ELF-1 (cell line): ENCODE results near the gene SMPD1.

ENCODE experiments used
- DNase-seq: peaks from one replicate; pipeline ENCODE4 v3.0.0-alpha.2; 2016; ENCODE audit warnings: low read depth, low spot score

The SMPD1 gene

DNA sequence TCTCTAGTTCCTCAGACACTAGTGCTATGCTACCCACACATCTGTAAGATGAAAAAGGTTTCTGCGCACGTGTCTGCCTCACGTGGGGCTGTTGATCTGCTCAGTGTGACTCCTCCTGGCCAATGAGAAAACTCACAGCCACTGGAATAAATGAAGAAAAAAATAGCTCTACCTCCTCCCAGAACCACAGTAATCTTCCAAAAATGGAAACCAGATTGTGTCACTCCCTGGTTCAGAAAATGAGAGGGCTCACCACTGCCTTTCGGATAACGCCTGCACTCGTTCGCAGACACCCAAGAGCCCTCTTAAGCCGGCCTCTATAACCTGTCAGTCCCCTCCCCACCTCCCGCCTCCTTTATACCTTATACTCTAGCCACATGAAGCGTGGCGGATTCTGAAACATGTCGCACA is 23.5 kb downstream of the SMPD1 start:
- no peak for DNase-seq

DNA sequence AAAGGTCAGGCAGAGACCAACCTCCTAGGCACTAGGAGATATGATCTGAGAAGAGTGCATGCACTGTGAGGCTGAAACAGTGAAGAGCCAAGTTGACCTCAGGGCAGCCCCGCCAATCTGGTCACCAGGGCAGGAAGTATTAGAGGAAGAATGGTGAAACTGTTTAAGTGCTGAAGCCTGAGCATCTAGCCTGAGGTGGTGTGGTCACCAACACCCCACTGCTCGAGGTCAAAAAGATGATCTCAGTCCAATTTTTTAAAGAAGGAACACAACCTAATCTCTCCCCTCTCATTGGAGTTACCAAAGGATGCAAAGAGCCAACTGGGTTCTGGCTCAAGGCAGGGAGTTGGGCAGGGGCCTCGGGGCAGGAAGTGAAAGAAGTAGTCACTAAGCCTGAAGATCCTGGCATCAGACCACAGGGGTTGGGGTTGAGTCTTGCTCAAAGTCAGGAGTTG is 24.6 kb downstream of the SMPD1 start:
- DNase-seq = no peak

DNA sequence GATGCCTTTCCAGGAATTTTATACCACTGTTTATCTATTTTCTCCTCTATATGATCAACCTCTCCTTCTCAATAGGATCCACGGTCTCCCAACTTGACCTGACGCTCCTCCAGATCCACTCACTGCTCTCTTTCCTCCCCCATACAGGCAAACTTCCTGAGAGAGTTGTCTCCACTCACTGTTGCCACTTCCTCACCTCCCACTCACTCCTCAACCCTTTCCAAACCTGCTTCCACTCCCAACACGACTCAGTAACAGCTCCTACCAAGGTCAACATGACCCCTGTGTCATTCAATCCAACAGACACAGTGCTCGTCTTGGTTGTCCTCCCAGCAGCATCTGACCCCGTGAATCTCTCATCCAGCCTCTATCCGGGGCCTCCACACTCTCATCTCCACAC is 25.5 kb downstream of the SMPD1 start:
- no peak for DNase-seq

GRCh38 chr11:6417907-6418556 is 27.8 kb downstream of the SMPD1 start:
- peak; percentile 40 for DNase-seq

GRCh38 chr11:6418557-6419008 is 28.3 kb downstream of the SMPD1 start:
- DNase-seq = no peak

- DNase-seq = peak; percentile 57
Observed at GRCh38 chr11:6419009-6419631, 28.8 kb downstream of the SMPD1 start, which contains the start of gene APBB1. TSS of gene APBB1 (minus strand) at chr11:6419094. CDS start at chr11:6411347, 7,747 bp downstream.

DNA sequence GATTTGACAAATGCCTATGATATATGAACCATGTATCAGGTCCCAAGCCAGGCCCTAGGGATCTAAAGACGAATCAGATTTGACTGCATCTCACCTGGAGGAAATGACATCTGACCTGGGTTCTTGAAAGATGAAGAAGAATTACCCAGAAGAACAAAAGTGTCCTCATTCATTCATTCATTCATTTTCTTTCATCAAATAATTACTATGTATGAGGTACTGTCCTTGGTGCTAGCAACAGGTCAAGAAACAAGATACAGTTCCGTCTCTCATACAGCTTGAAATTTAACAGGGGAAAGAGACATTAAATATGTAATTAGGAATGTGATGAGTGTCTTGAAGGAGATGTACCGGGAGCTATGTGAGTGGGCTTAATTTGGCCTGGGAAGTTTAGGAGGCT is 30.4 kb downstream of the SMPD1 start:
- no peak for DNase-seq

GRCh38 chr11:6427516-6427915 is 37.2 kb downstream of the SMPD1 start:
- DNase-seq = no peak

DNA sequence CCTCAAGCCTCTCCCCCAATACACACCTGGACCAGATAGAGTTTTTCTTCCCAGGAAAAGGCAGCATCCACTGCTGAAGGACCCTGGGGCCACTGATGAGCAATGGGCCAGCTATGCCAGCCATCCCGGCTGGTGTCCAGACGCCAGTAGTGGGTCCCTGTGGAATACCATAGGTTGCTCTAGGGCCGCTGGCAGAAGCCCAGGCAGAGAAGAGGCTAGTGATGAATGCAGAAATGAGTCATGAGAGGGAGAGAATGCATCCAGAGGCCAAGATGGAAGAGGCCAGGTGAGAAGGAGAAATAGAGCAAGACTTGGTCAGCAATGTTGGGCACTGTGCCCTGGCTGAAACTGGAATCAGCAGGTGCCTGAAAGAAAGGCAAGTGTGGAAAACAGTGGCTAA is 41.6 kb downstream of the SMPD1 start:
- peak; percentile 26 for DNase-seq

GRCh38 chr11:6433998-6434660 is 43.9 kb downstream of the SMPD1 start:
- no peak for DNase-seq

GRCh38 chr11:6437423-6437822 is 47.1 kb downstream of the SMPD1 start:
- DNase-seq = no peak

DNA sequence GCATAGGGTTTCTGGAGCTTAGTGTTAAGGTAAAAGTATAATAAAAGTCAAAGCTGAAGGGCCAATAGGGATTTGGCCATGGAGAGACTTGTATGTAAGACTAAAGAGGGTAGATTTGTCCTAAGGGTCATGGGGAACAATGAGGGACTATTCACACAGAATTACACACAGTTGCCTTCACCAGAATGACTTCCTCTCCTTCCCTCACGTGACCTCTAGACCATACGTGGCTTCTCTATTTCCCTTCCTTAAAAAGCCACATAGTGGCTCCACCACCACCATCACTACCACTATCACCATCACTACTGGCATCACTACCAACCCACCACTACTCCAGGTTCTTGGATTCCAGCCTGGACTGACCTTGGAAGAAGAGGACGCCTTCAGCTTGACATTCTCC is 47.7 kb downstream of the SMPD1 start:
- DNase-seq = no peak

GRCh38 chr11:6438979-6439571 is 48.8 kb downstream of the SMPD1 start:
- peak; percentile 71 for DNase-seq

GRCh38 chr11:6440906-6441358 is 50.7 kb downstream of the SMPD1 start, which contains the start of gene HPX:
TSS of gene HPX (minus strand) at chr11:6440987. CDS start at chr11:6440963, 24 bp downstream.
- DNase-seq = no peak

- no peak for DNase-seq
Observed at GRCh38 chr11:6442441-6442840, 52.2 kb downstream of the SMPD1 start.

DNA sequence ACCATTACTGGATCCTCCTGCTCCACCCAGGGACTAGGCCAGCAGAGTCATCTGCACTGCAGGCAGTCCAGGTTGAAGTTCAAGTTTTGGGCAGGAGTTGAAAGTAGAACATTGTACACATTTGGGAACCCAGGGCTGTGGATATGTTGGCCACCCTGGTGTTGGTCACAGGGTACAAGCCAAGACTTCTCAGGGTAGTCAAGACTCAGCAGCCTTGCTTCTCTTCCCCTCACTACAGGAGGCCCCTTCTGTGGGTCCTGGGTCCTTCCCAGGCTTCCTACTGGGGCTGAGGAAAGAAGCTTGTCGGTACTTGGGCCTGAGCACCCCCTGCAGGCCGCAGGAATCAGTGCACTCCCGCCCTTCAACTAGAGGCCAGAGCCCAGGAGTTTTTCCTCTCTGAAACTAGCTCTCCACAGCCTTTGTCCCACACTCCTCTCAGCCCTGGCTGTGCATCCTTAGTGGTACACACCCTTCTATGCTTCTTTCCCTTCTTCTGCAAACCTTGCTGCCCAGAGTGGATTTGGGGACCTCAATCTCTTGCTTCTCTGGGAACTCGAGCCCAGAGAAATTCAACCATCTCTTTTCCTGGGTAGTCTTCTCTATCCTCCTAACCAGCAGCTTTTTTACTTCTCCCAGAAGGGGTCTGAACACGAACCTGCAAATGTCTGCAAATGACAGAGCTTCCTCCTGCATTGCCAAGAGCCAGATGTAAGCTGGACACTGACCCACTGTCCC is 53.2 kb downstream of the SMPD1 start:
- DNase-seq = peak; percentile 80
